ENCODE data around the gene GCSAML. TPM values are rescaled to one million over a fixed set of nuclear protein-coding genes. Genes with fewer than 3 reads are reported as not detected.
A peak's percentile ranks its signal among the peaks of the same experiment; 100 is the strongest.
"Not testable (repeated sequence)": the region's sequence is repeated elsewhere in the genome, so short reads cannot be mapped to it uniquely, and the experiment has no call there.

GCSAML gene
- total RNA-seq: 0.67 TPM
- not detected for polyA plus RNA-seq

GRCh38 chr1:247548769-247549182 lies at the start of gene GCSAML:
Gene GCSAML (plus strand): TSS chr1:247549134. CDS start chr1:247549192, 58 bp downstream.
- ATAC-seq (ENCODE audit: low read depth in 2 of 2): no peak

DNA sequence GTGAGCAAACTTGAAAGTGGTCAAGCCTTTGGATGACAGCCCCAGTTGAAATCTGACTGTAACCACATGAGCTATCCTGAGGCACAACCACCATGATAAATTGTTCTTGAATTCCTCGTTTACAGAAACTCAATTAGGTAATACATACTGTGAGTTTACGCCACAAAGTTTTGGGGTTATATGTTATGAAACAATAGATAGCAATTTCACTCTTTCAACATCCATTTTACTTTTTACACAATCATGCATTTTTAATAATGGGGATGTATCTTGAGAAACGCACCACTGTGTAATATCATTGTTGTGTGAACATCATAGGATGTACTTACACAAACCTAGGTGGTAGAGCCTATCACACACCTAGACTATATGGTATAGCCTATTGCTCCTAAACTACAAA lies 48.1 kb upstream of the GCSAML start:
- no peaks in the 10 kb centered on the region for H3K4me1 ChIP-seq (ENCODE audit: control insufficient read depth, insufficient read depth, low read length, poor library complexity, severe bottlenecking)
- Mint-ChIP-seq H3K27me3 (peaks cover 4% of the 10 kb centered on the region), H3K27ac (no peak overlapping the region), H3K4me3 (no peak overlapping the region), H3K36me3 (no peaks in the 10 kb centered on the region), H3K9me3 (peaks cover 0 to 3% (median 0%) of the 10 kb centered on the region in 7 donors), H3K4me1 (no peaks in the 10 kb centered on the region)
- ATAC-seq (ENCODE audit: low read depth in 2 of 2): no peak
- no peaks in the 10 kb centered on the region for H3K9me3 ChIP-seq (ENCODE audit: control insufficient read depth in 2 of 2, low read length in 2 of 2)
- H3K36me3 ChIP-seq (ENCODE audit: control insufficient read depth, insufficient read depth, low read length): no peaks in the 10 kb centered on the region
- no peaks in the 10 kb centered on the region for H3K27me3 ChIP-seq (ENCODE audit: control insufficient read depth, insufficient read depth, low read length)
- H3K27ac ChIP-seq (ENCODE audit: insufficient read depth, low read length, poor library complexity, severe bottlenecking): no peak overlapping the region
- no peak for DNase-seq
- H3K4me3 ChIP-seq (ENCODE audit: low read depth, low read length): no peak overlapping the region

More at GRCh38 chr1:247548769-247549182, at the start of gene GCSAML:
- no peak for DNase-seq
- Mint-ChIP-seq H3K9me3 (peaks cover 0 to 1% (median 0%) of the 10 kb centered on the region in 7 donors), H3K36me3 (no peaks in the 10 kb centered on the region), H3K27ac (no peak within 1 kb of the TSS), H3K27me3 (peaks cover 10% of the 10 kb centered on the region), H3K4me3 (no peak within 1 kb of the TSS), H3K4me1 (peaks cover 0 to 2% (median 0%) of the 10 kb centered on the region in 4 donors)
- no peaks in the 10 kb centered on the region for H3K27me3 ChIP-seq (ENCODE audit: control insufficient read depth, insufficient read depth, low read length)
- no peaks in the 10 kb centered on the region for H3K9me3 ChIP-seq (ENCODE audit: control insufficient read depth in 2 of 2, low read length in 2 of 2)
- H3K27ac ChIP-seq (ENCODE audit: insufficient read depth, low read length, poor library complexity, severe bottlenecking): no peak within 1 kb of the TSS
- no peaks in the 10 kb centered on the region for H3K4me1 ChIP-seq (ENCODE audit: control insufficient read depth, insufficient read depth, low read length, poor library complexity, severe bottlenecking)
- H3K4me3 ChIP-seq (ENCODE audit: low read depth, low read length): no peak within 1 kb of the TSS
- H3K36me3 ChIP-seq (ENCODE audit: control insufficient read depth, insufficient read depth, low read length): no peaks in the 10 kb centered on the region

- H3K27ac Mint-ChIP-seq: no peak overlapping the region
- no peak overlapping the region for H3K27ac ChIP-seq (ENCODE audit: insufficient read depth, low read length, poor library complexity, severe bottlenecking)
Observed at GRCh38 chr1:247506831-247507230, 42.1 kb upstream of the GCSAML start.

GRCh38 chr1:247517795-247518612 lies 30.9 kb upstream of the GCSAML start:
- Mint-ChIP-seq H3K36me3 (no peaks in the 10 kb centered on the region), H3K9me3 (peaks cover 0 to 6% (median 2%) of the 10 kb centered on the region in 7 donors), H3K4me1 (no peaks in the 10 kb centered on the region), H3K4me3 (peak overlapping the region in 1 of 4 donors; percentile 35), H3K27me3 (peaks cover 4% of the 10 kb centered on the region), H3K27ac (no peak overlapping the region)
- no peak for ATAC-seq (ENCODE audit: low read depth in 2 of 2)
- Histone ChIP-seq H3K9me3 (ENCODE audit: control insufficient read depth in 2 of 2, low read length in 2 of 2) (no peaks in the 10 kb centered on the region), H3K4me3 (ENCODE audit: low read depth, low read length) (no peak overlapping the region), H3K27ac (ENCODE audit: insufficient read depth, low read length, poor library complexity, severe bottlenecking) (no peak overlapping the region), H3K27me3 (ENCODE audit: control insufficient read depth, insufficient read depth, low read length) (no peaks in the 10 kb centered on the region), H3K4me1 (ENCODE audit: control insufficient read depth, insufficient read depth, low read length, poor library complexity, severe bottlenecking) (no peaks in the 10 kb centered on the region), H3K36me3 (ENCODE audit: control insufficient read depth, insufficient read depth, low read length) (no peaks in the 10 kb centered on the region)
- no peak for DNase-seq

More at GRCh38 chr1:247506831-247507230, 42.1 kb upstream of the GCSAML start:
- Histone ChIP-seq H3K9me3 (ENCODE audit: control insufficient read depth in 2 of 2, low read length in 2 of 2) (no peaks in the 10 kb centered on the region), H3K36me3 (ENCODE audit: control insufficient read depth, insufficient read depth, low read length) (no peaks in the 10 kb centered on the region), H3K4me3 (ENCODE audit: low read depth, low read length) (no peak overlapping the region), H3K27me3 (ENCODE audit: control insufficient read depth, insufficient read depth, low read length) (no peaks in the 10 kb centered on the region), H3K4me1 (ENCODE audit: control insufficient read depth, insufficient read depth, low read length, poor library complexity, severe bottlenecking) (no peaks in the 10 kb centered on the region)
- DNase-seq: no peak
- no peak for ATAC-seq (ENCODE audit: low read depth in 2 of 2)
- Mint-ChIP-seq H3K4me3 (no peak overlapping the region), H3K4me1 (no peaks in the 10 kb centered on the region), H3K36me3 (no peaks in the 10 kb centered on the region), H3K9me3 (peaks cover 0 to 1% (median 0%) of the 10 kb centered on the region in 7 donors), H3K27me3 (no peaks in the 10 kb centered on the region)

DNA sequence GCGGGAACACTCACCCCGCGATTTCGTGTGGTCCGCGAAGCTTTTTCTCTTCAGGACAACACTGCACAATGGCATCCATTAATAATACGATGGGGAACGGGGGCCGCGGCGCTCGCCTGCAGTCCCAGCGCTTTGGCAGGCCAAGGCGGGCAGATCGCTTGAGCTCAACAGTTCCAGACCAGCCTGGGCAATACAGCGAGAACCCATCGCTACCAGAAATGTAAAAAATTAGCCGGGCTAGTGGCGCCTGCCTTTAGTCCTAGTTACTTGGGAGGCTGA lies 30.4 kb upstream of the GCSAML start:
- Histone ChIP-seq H3K27me3 (ENCODE audit: control insufficient read depth, insufficient read depth, low read length) (no peaks in the 10 kb centered on the region), H3K9me3 (ENCODE audit: control insufficient read depth in 2 of 2, low read length in 2 of 2) (no peaks in the 10 kb centered on the region), H3K4me3 (ENCODE audit: low read depth, low read length) (no peak overlapping the region), H3K27ac (ENCODE audit: insufficient read depth, low read length, poor library complexity, severe bottlenecking) (no peak overlapping the region), H3K36me3 (ENCODE audit: control insufficient read depth, insufficient read depth, low read length) (no peaks in the 10 kb centered on the region), H3K4me1 (ENCODE audit: control insufficient read depth, insufficient read depth, low read length, poor library complexity, severe bottlenecking) (no peaks in the 10 kb centered on the region)
- Mint-ChIP-seq H3K27me3 (peaks cover 4% of the 10 kb centered on the region), H3K36me3 (no peaks in the 10 kb centered on the region), H3K9me3 (peaks cover 0 to 7% (median 2%) of the 10 kb centered on the region in 7 donors), H3K4me1 (no peaks in the 10 kb centered on the region), H3K4me3 (no peak overlapping the region), H3K27ac (no peak overlapping the region)
- ATAC-seq (ENCODE audit: low read depth in 2 of 2) (no peak), DNase-seq (no peak)

DNA sequence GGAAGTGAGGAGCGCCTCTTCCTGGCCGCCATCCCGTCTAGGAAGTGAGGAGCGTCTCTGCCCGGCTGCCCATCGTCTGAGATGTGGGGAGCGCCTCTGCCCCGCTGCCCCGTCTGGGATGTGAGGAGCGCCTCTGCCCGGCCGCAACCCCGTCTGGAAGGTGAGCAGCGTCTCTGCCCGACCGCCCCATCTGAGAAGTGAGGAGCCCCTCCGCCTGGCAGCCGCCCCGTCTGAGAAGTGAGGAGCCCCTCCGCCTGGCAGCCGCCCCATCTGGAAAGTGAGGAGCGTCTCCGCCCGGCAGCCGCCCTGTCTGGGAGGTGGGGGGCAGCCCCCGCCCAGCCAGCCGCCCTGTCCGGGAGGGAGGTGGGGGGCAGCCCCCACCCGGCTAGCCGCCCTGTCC lies 27.0 kb upstream of the GCSAML start:
- ATAC-seq (ENCODE audit: low read depth in 2 of 2); H3K36me3 ChIP-seq (ENCODE audit: control insufficient read depth, insufficient read depth, low read length); H3K4me1 Mint-ChIP-seq; H3K4me3 Mint-ChIP-seq; H3K27me3 Mint-ChIP-seq; H3K27ac Mint-ChIP-seq; H3K4me3 ChIP-seq (ENCODE audit: low read depth, low read length); H3K9me3 ChIP-seq (ENCODE audit: control insufficient read depth in 2 of 2, low read length in 2 of 2); H3K9me3 Mint-ChIP-seq; DNase-seq; H3K4me1 ChIP-seq (ENCODE audit: control insufficient read depth, insufficient read depth, low read length, poor library complexity, severe bottlenecking); H3K36me3 Mint-ChIP-seq; H3K27ac ChIP-seq (ENCODE audit: insufficient read depth, low read length, poor library complexity, severe bottlenecking); H3K27me3 ChIP-seq (ENCODE audit: control insufficient read depth, insufficient read depth, low read length): not testable (repeated sequence)

- ATAC-seq (ENCODE audit: low read depth in 2 of 2) (no peak), DNase-seq (no peak)
- Histone ChIP-seq H3K27me3 (ENCODE audit: control insufficient read depth, insufficient read depth, low read length) (no peaks in the 10 kb centered on the region), H3K36me3 (ENCODE audit: control insufficient read depth, insufficient read depth, low read length) (no peaks in the 10 kb centered on the region), H3K4me1 (ENCODE audit: control insufficient read depth, insufficient read depth, low read length, poor library complexity, severe bottlenecking) (no peaks in the 10 kb centered on the region), H3K9me3 (ENCODE audit: control insufficient read depth in 2 of 2, low read length in 2 of 2) (no peaks in the 10 kb centered on the region), H3K27ac (ENCODE audit: insufficient read depth, low read length, poor library complexity, severe bottlenecking) (no peak overlapping the region), H3K4me3 (ENCODE audit: low read depth, low read length) (no peak overlapping the region)
- Mint-ChIP-seq H3K27me3 (peaks cover 1% of the 10 kb centered on the region), H3K4me3 (no peak overlapping the region), H3K36me3 (no peaks in the 10 kb centered on the region), H3K4me1 (no peaks in the 10 kb centered on the region), H3K9me3 (peaks cover 0 to 3% (median 0%) of the 10 kb centered on the region in 7 donors), H3K27ac (no peak overlapping the region)
Observed at GRCh38 chr1:247528812-247529474, 20.0 kb upstream of the GCSAML start.

Data from CD4-positive, CD25-positive, alpha-beta regulatory T cell (primary cell).